Liver (tissue), 9 donors: Measurements from ENCODE around the gene SLC17A9. TPM values are rescaled to one million over a fixed set of nuclear protein-coding genes. Genes with fewer than 3 reads are reported as not detected.

Source experiments
- DNase-seq: peaks from one replicate; pipeline ENCODE4 v3.0.0-alpha.2; 2017; ENCODE audit warnings: low spot score
- H3K27ac ChIP-seq, 2 donors: one replicate each; pipeline ENCODE4 v1.7.0; 2013; ENCODE audit warnings: inconsistent platforms in 2 of 2, low read length in 2 of 2, control low read depth in 1 of 2, low read depth in 1 of 2, mild to moderate bottlenecking in 1 of 2
- H3K27me3 ChIP-seq, 4 donors: one replicate each; pipeline versions ENCODE4 v1.6.1 to v1.7.0; 2013; ENCODE audit warnings: low read length in 3 of 4, inconsistent platforms in 1 of 4, mild to moderate bottlenecking in 1 of 4, moderate library complexity in 1 of 4; ENCODE audit not compliant: control insufficient read depth in 4 of 4, insufficient read depth in 4 of 4
- H3K36me3 ChIP-seq, 4 donors: one replicate each; pipeline versions ENCODE4 v1.6.1 to v1.7.0; 2013; ENCODE audit warnings: low read length in 3 of 4, mild to moderate bottlenecking in 3 of 4, low read depth in 1 of 4, moderate library complexity in 1 of 4; ENCODE audit not compliant: control insufficient read depth in 4 of 4, insufficient read depth in 3 of 4
- H3K4me1 ChIP-seq, 4 donors: one replicate each; pipeline versions ENCODE4 v1.6.1 to v1.7.0; 2013; ENCODE audit warnings: low read length in 3 of 4, mild to moderate bottlenecking in 3 of 4, moderate library complexity in 1 of 4; ENCODE audit not compliant: control insufficient read depth in 4 of 4, insufficient read depth in 4 of 4
- H3K4me3 ChIP-seq, 3 donors: one replicate each; pipeline versions ENCODE4 v1.6.1 to v1.7.0; 2013; ENCODE audit warnings: low read length in 3 of 3, control low read depth in 1 of 3, low read depth in 1 of 3, mild to moderate bottlenecking in 1 of 3
- H3K9ac ChIP-seq, 2 donors: one replicate each; pipeline ENCODE4 v1.7.0; 2013; ENCODE audit warnings: low read length in 2 of 2, mild to moderate bottlenecking in 2 of 2, moderate library complexity in 2 of 2, control low read depth in 1 of 2, low read depth in 1 of 2
- H3K9me3 ChIP-seq, 4 donors: one replicate each; pipeline versions ENCODE4 v1.6.1 to v1.7.0; 2013; ENCODE audit warnings: low read length in 3 of 4; ENCODE audit not compliant: control insufficient read depth in 4 of 4
- ATF3 ChIP-seq: IDR thresholded peaks from 2 replicates; pipeline ENCODE4 v1.6.1; 2016; ENCODE audit warnings: antibody characterized with exemption
- CTCF ChIP-seq: fragments of 150-350 bp; IDR thresholded peaks from 2 replicates; pipeline ENCODE4 v1.5.1; 2017; ENCODE audit warnings: improper control_type of control experiment, low read depth, low read length; ENCODE audit not compliant: missing input control
- EGR1 ChIP-seq, 2 donors: IDR thresholded peaks; 2 replicates each; pipeline ENCODE4 v1.6.1; 2016 to 2018; ENCODE audit warnings: antibody characterized with exemption in 2 of 2, low read depth in 2 of 2
- FOXA2 ChIP-seq: IDR thresholded peaks from 2 replicates; pipeline ENCODE4 v1.6.1; 2016; ENCODE audit warnings: antibody characterized with exemption
- GABPA ChIP-seq, 2 donors: IDR thresholded peaks in 1 of 2; conservative IDR thresholded peaks in 1 of 2; 2 replicates each; pipeline ENCODE4 v1.6.1; 2016; ENCODE audit warnings: antibody characterized with exemption in 2 of 2, mild to moderate bottlenecking in 1 of 2, moderate library complexity in 1 of 2
- HNF4A ChIP-seq, 2 donors: conservative IDR thresholded peaks; 2 replicates each; pipeline ENCODE4 v1.6.1; 2016; ENCODE audit warnings: antibody characterized with exemption in 2 of 2, mild to moderate bottlenecking in 2 of 2
- HNF4G ChIP-seq: IDR thresholded peaks from 2 replicates; pipeline ENCODE4 v1.6.1; 2016; ENCODE audit warnings: antibody characterized with exemption
- JUND ChIP-seq, 2 donors: IDR thresholded peaks; 2 replicates each; pipeline ENCODE4 v1.6.1; 2016; ENCODE audit warnings: antibody characterized with exemption in 2 of 2
- MAX ChIP-seq: IDR thresholded peaks from 2 replicates; pipeline ENCODE4 v1.6.1; 2016; ENCODE audit warnings: antibody characterized with exemption
- NR2F2 ChIP-seq: IDR thresholded peaks from 2 replicates; pipeline ENCODE4 v1.6.1; 2016; ENCODE audit warnings: antibody characterized with exemption
- RAD21 ChIP-seq, 2 donors: IDR thresholded peaks; 2 replicates each; pipeline ENCODE4 v1.6.1; 2016; ENCODE audit warnings: antibody characterized with exemption in 2 of 2, mild to moderate bottlenecking in 2 of 2
- REST ChIP-seq: IDR thresholded peaks from 2 replicates; pipeline ENCODE4 v1.6.1; 2016; ENCODE audit warnings: antibody characterized with exemption, mild to moderate bottlenecking
- RXRA ChIP-seq, 2 donors: IDR thresholded peaks; 2 replicates each; pipeline ENCODE4 v1.6.1; 2017 to 2018; ENCODE audit warnings: antibody characterized with exemption in 2 of 2, mild to moderate bottlenecking in 1 of 2
- SP1 ChIP-seq: IDR thresholded peaks from 2 replicates; pipeline ENCODE4 v1.6.1; 2018; ENCODE audit warnings: antibody characterized with exemption, mild to moderate bottlenecking
- TAF1 ChIP-seq: conservative IDR thresholded peaks from 2 replicates; pipeline ENCODE4 v1.6.1; 2016; ENCODE audit warnings: antibody characterized with exemption, mild to moderate bottlenecking
- YY1 ChIP-seq: IDR thresholded peaks from 2 replicates; pipeline ENCODE4 v1.6.1; 2016; ENCODE audit warnings: antibody characterized with exemption, mild to moderate bottlenecking
- ZBTB33 ChIP-seq: IDR thresholded peaks from 2 replicates; pipeline ENCODE4 v1.6.1; 2016; ENCODE audit warnings: antibody characterized with exemption
- WGBS: extraction: QIAGEN DNeasy Blood & Tissue Kit; methylation state at CpG from one replicate; pipeline ENCODE4 v1.1.7; 2013; 5-methylcytosine and 5-hydroxymethylcytosine counted together
- polyA plus RNA-seq, 2 donors: library from polyadenylated mRNA; stranded (reverse) in 1 of 2; unstranded in 1 of 2; fragments of 200-250 nt in 1 of 2; fragments of >200 nt in 1 of 2; fragmentation: Nextera tagmentation in 1 of 2; extraction: Ambion mirVana in 1 of 2; gene quantifications; one replicate each; pipeline versions ENCODE4 v1.2.1 to v1.2.3, GENCODE V29; 2013 to 2015
- total RNA-seq, 2 donors: library from RNA; depleted of rRNA; stranded (reverse); fragments of >200 nt; gene quantifications; one replicate each; pipeline ENCODE4 v1.2.3, GENCODE V29; 2014
- donor health status: healthy.
- donor health status: healthy.
- donor health status: healthy.
- donor health status: healthy.
- donor health status: healthy.

The SLC17A9 gene
- total and polyA plus RNA-seq, 4 donors: 16.0 to 138 (median 64.6) TPM

GRCh38 chr20:62985444-62985778, 32.9 kb downstream of the SLC17A9 start:
- Histone ChIP-seq H3K9me3 (no peaks in the 10 kb centered on the region), H3K4me3 (no peak overlapping the region), H3K9ac (no peak overlapping the region), H3K4me1 (no peaks in the 10 kb centered on the region), H3K36me3 (no peaks in the 10 kb centered on the region), H3K27ac (no peak overlapping the region), H3K27me3 (peaks cover 0 to 3% (median 2%) of the 10 kb centered on the region in 4 donors)
- no peak for DNase-seq
- WGBS: 74% methylated on average over 14 of the region's 14 CpGs
- no peak for TF ChIP-seq ZBTB33
- no peak for TF ChIP-seq REST
- no peak for TF ChIP-seq ATF3
- TF ChIP-seq RAD21 (IDR thresholded peaks at IDR 0.05): no peak
- TF ChIP-seq MAX: no peak

- no peaks in the 10 kb centered on the region for H3K9me3 ChIP-seq
- no peak overlapping the region for H3K27ac ChIP-seq
- no peak overlapping the region for H3K4me3 ChIP-seq
- H3K27me3 ChIP-seq: peaks cover 0 to 3% (median 2%) of the 10 kb centered on the region in 4 donors
- no peaks in the 10 kb centered on the region for H3K4me1 ChIP-seq
- WGBS: 78% methylated on average over 6 of the region's 6 CpGs
- TF ChIP-seq YY1 (no peak), HNF4A (conservative IDR thresholded peaks at IDR 0.05) (no peak), MAX (no peak), RAD21 (IDR thresholded peaks at IDR 0.05) (no peak), RXRA (IDR thresholded peaks at IDR 0.05) (no peak), ZBTB33 (no peak), HNF4G (no peak), GABPA (IDR thresholded peaks at IDR 0.05 in 1 of 2, conservative IDR thresholded peaks at IDR 0.05 in 1 of 2) (no peak), SP1 (no peak), REST (no peak), CTCF (no peak), TAF1 (no peak), JUND (IDR thresholded peaks at IDR 0.05) (no peak), FOXA2 (no peak), EGR1 (IDR thresholded peaks at IDR 0.05; ENCODE audit: low read depth in 2 of 2) (no peak), NR2F2 (no peak), ATF3 (no peak)
- DNase-seq: no peak
- H3K9ac ChIP-seq: no peak overlapping the region
- H3K36me3 ChIP-seq: no peaks in the 10 kb centered on the region
Measured at GRCh38 chr20:62986257-62986800, 33.8 kb downstream of the SLC17A9 start.
